Measurements from ENCODE around the gene CARTPT.

The CARTPT gene

GRCh38 chr5:71697967-71698366 is 21.1 kb upstream of the CARTPT start:
- Histone ChIP-seq H3K9me2 (replicated peaks; ENCODE audit: low read depth, low read length) (no peaks in the 10 kb centered on the region), H3K27me3 (ENCODE audit: insufficient read depth, low read length, poor library complexity, severe bottlenecking) (no peaks in the 10 kb centered on the region), H4K20me1 (ENCODE audit: insufficient read depth, low read length, poor library complexity, severe bottlenecking) (no peaks in the 10 kb centered on the region), H3K36me3 (ENCODE audit: insufficient read depth, low read length) (no peaks in the 10 kb centered on the region), H3K4me3 (ENCODE audit: low read length, poor library complexity, severe bottlenecking) (peak overlapping the region; percentile 15), H3F3A (ENCODE audit: low read depth) (no peaks in the 10 kb centered on the region), H3K4me1 (ENCODE audit: insufficient read depth, low read length, poor library complexity, severe bottlenecking) (peaks cover 24% of the 10 kb centered on the region), H3K9me3 (ENCODE audit: insufficient read depth, low read depth, low read length) (no peaks in the 10 kb centered on the region), H2AFZ (ENCODE audit: low read length) (peak overlapping the region; percentile 67), H3K79me2 (ENCODE audit: insufficient read depth, low read length) (no peaks in the 10 kb centered on the region), H3K9ac (ENCODE audit: low read depth, low read length, poor library complexity, severe bottlenecking) (no peak overlapping the region), H3K4me2 (ENCODE audit: low read depth, low read length, poor library complexity, severe bottlenecking) (peak overlapping the region; percentile 52)
- TF ChIP-seq CTCF (conservative IDR thresholded peaks at IDR 0.05; ENCODE audit: low read length) (peak; percentile 53), EZH2phosphoT487 (IDR thresholded peaks at IDR 0.05; ENCODE audit: borderline replicate concordance) (no peak)

- Histone ChIP-seq H3K9me2 (replicated peaks; ENCODE audit: low read depth, low read length) (no peaks in the 10 kb centered on the region), H3K9ac (ENCODE audit: low read depth, low read length, poor library complexity, severe bottlenecking) (no peak overlapping the region), H3K4me2 (ENCODE audit: low read depth, low read length, poor library complexity, severe bottlenecking) (peak overlapping the region; percentile 17), H3K4me1 (ENCODE audit: insufficient read depth, low read length, poor library complexity, severe bottlenecking) (peaks cover 24% of the 10 kb centered on the region), H2AFZ (ENCODE audit: low read length) (no peak overlapping the region), H3K27me3 (ENCODE audit: insufficient read depth, low read length, poor library complexity, severe bottlenecking) (no peaks in the 10 kb centered on the region), H3K79me2 (ENCODE audit: insufficient read depth, low read length) (no peaks in the 10 kb centered on the region), H3K36me3 (ENCODE audit: insufficient read depth, low read length) (no peaks in the 10 kb centered on the region), H3F3A (ENCODE audit: low read depth) (no peaks in the 10 kb centered on the region), H4K20me1 (ENCODE audit: insufficient read depth, low read length, poor library complexity, severe bottlenecking) (no peaks in the 10 kb centered on the region), H3K9me3 (ENCODE audit: insufficient read depth, low read depth, low read length) (no peaks in the 10 kb centered on the region), H3K4me3 (ENCODE audit: low read length, poor library complexity, severe bottlenecking) (no peak overlapping the region)
- TF ChIP-seq EZH2phosphoT487 (IDR thresholded peaks at IDR 0.05; ENCODE audit: borderline replicate concordance) (no peak), CTCF (conservative IDR thresholded peaks at IDR 0.05; ENCODE audit: low read length) (no peak)
These were observed 19.8 kb upstream of the CARTPT start for GRCh38 chr5:71699233-71699632.

- H2AFZ ChIP-seq (ENCODE audit: low read length), result no peak overlapping the region
- H3K4me1 ChIP-seq (ENCODE audit: insufficient read depth, low read length, poor library complexity, severe bottlenecking), result peaks cover 24% of the 10 kb centered on the region
- H3K4me2 ChIP-seq (ENCODE audit: low read depth, low read length, poor library complexity, severe bottlenecking), result peak overlapping the region; percentile 17
- no peaks in the 10 kb centered on the region for H3F3A ChIP-seq (ENCODE audit: low read depth)
- no peaks in the 10 kb centered on the region for H3K9me3 ChIP-seq (ENCODE audit: insufficient read depth, low read depth, low read length)
- H3K27me3 ChIP-seq (ENCODE audit: insufficient read depth, low read length, poor library complexity, severe bottlenecking), result no peaks in the 10 kb centered on the region
- no peaks in the 10 kb centered on the region for H3K79me2 ChIP-seq (ENCODE audit: insufficient read depth, low read length)
- H3K9me2 ChIP-seq (replicated peaks; ENCODE audit: low read depth, low read length), result no peaks in the 10 kb centered on the region
- no peak overlapping the region for H3K4me3 ChIP-seq (ENCODE audit: low read length, poor library complexity, severe bottlenecking)
- no peaks in the 10 kb centered on the region for H4K20me1 ChIP-seq (ENCODE audit: insufficient read depth, low read length, poor library complexity, severe bottlenecking)
- no peaks in the 10 kb centered on the region for H3K36me3 ChIP-seq (ENCODE audit: insufficient read depth, low read length)
- no peak overlapping the region for H3K9ac ChIP-seq (ENCODE audit: low read depth, low read length, poor library complexity, severe bottlenecking)
- no peak for TF ChIP-seq CTCF (conservative IDR thresholded peaks at IDR 0.05; ENCODE audit: low read length)
These were observed 19.3 kb upstream of the CARTPT start for GRCh38 chr5:71699751-71700150.

All from Loucy (cell line).